Endometrial microvascular endothelial cells (primary cell): Measurements from ENCODE around the gene DLGAP1. TPM values are rescaled to one million over a fixed set of nuclear protein-coding genes. Genes with fewer than 3 reads are reported as not detected.

Source experiments
- in situ Hi-C: cut with HindIII; loops from 2 replicates; pipeline ENCODE4 v1.10.0; 2017; ENCODE audit warnings: low sequenced_read_pairs, low pct_unique_long_range_greater_than_20kb; ENCODE audit errors: inconsistent ontology term
- total RNA-seq: library from RNA; depleted of rRNA; stranded (reverse); fragments of >200 nt; gene quantifications from one replicate; pipeline ENCODE4 v1.2.3, GENCODE V29; 2015; ENCODE audit errors: inconsistent ontology term

DLGAP1 gene
- total RNA-seq, 1 donor from 2014 or later, result not detected

DNA sequence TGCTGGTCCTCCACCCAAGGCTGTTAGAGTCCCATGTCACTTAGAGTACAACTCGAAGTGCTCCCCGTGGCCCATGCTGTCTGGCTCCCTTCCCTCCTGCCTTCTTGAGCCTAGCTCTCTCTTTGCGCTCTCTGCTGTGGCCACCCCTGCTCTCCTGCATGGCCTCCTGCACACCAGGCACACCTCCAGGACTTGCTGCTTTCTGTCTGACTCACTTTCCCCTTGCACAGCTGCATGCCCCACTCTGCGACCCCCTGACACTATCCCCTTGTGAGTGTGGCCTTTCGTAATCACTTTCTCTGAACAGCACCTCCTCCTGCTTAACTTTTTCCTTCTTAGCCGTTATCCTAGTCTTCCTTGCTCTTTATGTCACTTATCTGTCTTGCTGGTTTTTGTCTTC lies 661.6 kb downstream of the DLGAP1 start:
- in situ Hi-C loops, result no loop called here

DNA sequence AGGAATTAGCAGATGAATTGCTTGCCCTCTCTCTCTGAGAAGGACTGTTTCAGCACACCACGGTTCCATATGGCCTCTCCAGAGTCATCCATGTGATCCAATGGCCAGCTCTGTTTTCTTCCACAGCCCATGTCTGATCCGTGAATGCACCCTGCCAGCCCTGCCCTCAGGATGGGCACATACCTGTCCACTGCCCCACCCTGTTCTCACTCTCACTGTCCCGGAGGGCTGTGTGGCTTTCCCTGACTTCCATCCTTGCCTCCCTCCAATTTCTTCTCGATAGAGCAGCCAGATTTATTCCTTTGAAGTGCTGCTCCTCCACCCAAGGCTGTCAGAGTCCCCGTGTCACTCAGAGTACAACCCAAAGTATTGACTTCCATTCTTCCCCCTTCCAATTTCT lies 662.0 kb downstream of the DLGAP1 start:
- in situ Hi-C loops, result no loop called here

DNA sequence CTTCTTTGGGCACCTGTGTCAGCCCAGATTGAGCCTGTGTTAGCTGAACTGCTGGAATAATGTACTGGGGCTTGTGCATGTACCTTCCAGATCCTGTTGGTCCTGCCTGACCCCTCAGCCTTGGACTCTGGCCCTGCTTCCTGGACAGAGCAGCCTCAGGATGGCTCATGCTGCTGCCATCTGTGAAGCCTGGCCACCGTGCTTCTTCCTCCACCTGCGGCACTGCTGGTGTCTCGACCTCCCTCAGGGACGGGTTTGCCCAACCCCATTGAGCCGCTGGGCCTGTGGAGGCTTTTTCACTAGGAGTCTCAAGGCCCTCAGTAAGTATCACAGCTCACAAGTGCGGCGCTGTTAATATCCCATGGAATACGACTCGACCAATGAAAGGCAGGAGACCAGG lies 662.4 kb downstream of the DLGAP1 start:
- in situ Hi-C loops, result no loop called here

DNA sequence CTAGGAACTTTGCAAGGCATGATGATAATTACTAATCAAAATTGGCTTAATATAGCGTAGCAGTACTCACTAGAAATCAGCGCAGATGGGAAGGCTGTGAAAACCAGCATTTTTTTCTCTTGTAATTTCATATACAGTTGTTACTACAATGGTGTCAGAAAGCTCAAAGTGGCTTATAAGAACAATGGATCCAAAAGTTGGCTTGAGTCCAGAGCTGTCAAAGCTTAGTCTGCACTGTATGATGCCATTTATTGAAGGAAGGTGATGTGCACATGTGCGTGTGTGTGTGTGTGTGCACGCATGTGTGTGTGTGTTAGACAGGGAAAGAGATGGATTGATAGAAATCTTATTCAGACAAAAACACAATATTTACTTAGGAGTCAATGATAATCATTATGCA lies 663.9 kb downstream of the DLGAP1 start:
- in situ Hi-C loops, result no loop called here

DNA sequence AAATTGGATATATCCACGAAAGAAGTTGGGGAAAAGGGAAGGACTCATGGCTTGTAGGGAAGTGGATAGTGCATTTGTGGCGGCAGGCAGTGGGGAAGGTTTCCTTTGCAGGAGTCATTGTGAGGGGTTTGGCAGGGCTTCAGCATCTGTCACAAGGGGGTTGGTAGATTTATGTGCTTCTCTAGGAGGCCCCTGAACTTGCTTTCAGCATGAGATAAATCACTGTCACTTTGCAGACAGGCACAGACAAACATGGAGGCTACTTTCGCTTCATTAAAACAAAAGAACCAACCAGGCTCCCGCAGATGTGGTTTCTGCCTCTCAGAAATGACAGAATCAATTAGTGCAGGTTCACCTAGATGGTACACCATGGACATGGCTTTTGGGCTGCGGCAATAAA lies 664.4 kb downstream of the DLGAP1 start:
- in situ Hi-C loops, result no loop called here

DNA sequence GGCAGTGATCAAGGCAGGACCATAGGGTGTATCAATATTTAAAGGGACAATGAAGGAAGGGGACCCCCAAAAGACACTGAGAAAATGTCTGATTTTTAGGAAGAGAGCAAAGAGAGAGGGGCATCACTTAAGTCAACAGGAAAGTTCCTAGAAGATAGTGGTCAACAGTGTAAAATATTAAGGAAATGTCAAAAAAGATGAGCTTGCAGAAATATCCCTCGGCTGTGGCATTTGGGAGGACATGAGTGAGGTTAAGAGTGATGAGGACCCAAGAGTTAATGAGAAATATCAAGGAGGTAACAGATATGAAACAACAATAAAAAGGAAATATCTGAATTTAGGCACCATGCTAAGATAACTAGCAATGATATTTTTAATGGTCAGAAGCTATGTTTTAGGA lies 665.6 kb downstream of the DLGAP1 start:
- in situ Hi-C loops, result no loop called here

DNA sequence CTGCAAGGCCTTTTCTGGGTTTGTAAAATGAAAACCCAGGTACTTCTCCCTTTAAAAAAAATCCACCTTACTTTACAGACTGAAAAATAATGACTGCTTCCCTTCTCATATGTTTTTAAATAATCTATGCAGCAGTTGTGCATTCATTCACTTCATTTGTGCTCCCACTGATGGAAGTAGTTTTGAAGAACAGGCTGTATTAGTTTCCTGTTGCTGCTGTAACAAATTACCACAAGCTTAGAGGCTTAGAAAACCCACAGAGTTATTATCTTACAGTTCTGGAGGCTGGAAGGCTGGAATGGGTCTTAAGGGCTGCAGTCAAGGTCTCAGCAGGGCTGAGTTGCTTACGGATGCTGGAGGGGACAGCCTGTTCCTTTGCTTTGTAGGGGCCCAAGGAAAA lies 670.2 kb downstream of the DLGAP1 start:
- in situ Hi-C loops, result no loop called here

DNA sequence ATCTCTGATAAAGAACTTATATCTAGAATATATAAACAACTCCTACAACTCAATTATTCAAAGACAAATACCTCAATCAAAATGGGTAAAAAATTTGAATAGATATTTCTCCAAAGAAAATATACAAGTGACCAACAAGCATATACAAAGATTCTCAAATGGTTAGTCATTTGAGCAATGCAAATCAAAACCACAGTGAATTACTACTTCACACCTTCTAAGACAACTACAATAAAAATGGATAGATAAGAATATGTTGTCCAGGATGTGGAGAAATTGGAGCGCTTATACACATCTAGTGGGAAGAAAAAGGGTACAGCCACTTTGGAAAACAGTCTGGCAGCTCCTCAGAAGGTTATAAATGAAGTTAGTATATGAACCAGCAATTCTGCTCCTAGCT lies 672.2 kb downstream of the DLGAP1 start:
- in situ Hi-C loops, result no loop called here

DNA sequence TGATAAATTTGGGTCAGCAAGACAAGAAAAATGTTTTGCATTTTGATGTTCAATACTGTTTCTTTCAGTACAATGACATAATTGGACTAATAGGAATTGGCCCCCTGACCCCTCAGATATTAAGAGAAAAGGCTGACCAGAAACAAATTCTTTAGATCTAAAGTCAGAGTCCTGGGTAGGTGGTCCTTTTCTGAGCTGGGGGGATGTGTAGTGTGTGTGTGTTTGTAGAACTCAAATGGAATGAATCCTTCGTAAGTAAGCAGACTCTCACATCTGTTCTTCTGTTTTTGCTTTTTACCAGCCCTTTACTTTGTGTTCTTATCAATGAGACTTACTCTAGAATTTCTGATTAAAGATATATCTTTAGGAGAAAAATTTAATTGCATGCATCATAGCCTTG lies 677.4 kb downstream of the DLGAP1 start:
- in situ Hi-C loops, result no loop called here

DNA sequence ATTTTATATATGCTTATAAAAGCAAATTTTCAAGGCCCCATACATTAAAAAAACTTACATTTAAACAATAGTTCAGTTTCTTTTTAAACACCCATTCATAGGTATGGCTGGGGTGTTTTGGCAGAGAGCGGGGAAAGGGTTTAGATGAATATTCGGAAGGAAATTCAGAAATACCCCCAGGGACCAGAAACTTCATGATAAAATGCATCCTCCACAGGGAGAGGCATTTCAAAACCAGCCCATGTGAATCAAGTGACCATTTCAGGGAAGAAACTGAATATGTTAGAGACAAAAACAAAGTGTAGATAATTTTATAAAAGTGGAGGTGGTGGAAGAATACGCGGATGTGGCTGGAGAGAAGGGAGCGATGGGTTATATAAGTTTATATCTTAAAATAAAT lies 678.0 kb downstream of the DLGAP1 start:
- in situ Hi-C loops, result no loop called here

DNA sequence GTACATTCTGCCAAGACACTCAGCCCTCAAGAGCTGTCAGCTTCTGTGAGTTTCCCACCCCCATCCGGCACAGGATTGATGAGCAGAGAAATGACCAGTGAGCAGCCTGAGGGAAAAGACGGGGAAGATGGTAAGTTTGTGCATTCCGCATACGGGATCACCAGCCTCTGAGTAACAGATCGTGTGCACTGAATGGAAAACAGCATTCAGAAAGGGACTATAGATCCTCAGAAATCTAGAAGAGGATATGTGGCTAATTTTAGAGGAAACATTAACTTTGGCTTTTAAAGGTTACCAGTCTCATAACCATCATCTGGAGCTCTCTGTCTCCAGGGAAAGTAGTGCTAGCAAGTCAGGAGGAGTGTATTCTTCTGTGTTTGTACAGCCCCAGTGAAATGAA lies 679.1 kb downstream of the DLGAP1 start:
- in situ Hi-C loops, result no loop called here

DNA sequence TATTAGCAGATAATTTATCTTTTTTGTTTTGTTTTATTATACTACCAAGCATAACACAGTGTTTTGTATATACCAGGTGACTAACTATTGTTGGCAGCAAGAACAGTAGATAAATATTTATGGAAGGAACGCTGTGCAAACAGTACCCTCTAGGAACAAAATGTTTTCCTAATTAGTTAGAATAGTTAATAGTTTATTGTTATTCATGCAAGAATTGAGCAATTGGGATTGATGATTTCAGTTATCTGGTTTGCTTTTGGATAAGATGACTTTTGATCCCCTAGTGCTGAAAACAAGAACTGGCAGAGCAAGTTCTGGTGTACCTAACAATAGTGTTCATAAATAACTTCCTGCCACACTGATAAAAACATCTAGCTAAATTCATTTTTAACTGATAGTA lies 681.8 kb downstream of the DLGAP1 start:
- in situ Hi-C loops, result no loop called here

DNA sequence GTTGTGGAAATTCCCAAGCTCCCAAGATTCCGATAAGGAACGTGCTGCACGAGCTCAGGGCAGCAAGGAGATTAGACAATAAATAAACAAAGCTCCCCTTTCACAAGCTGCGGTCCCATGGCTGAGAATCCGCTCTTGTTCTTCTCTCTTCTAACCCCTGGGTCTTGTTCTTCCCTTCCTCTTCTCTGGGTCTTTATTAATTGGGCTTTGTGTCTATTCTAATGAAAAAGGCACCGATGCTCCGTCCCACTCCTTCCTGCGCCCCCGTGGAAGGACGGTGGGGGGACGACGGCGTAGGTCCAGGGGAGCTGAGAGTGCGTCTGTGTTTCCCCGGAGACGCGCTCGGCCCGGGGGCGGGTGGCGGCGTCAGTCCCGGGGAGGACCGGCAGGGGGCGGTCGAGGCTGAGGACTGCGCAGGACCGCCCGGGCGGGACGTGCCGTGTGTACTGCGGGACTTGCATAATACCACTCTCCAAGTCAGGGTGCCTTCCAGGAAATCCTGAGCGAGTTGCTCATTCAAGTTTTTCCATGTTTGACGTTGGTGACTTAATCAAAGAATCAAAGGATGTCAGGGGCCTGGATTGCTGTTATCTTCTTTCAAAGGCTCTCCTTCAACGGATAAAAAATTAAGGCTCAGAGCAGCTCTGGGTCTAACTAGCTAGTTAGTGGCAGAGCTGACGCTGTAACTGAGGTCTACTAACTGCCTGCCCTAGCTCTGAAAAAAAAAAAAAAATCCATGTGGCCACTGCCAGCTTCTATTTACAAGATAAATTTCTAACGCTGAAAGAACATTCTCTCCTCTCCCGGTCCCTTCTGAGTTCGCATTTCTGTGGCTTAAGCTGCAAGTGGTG lies 683.8 kb downstream of the DLGAP1 start:
- in situ Hi-C loops, result no loop called here

DNA sequence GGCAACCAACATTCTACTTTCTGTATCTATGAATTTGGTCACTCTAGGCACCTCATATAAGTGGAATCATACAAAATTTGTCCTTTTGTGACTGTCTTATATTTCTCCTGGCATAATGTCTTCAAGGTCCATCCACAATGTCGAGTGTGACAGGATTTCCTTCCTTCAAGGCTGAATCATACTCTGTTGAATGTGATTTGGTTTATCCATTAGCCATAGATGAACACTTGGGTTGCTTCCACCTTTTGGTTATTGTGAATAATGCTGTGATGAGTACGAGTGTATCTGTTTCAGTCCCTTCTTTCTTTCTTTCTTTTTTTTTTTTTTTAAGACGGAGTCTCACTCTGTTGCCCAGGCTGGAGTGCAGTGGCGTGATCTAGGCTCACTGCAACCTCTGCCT lies 693.8 kb downstream of the DLGAP1 start:
- in situ Hi-C loops, result no loop called here

DNA sequence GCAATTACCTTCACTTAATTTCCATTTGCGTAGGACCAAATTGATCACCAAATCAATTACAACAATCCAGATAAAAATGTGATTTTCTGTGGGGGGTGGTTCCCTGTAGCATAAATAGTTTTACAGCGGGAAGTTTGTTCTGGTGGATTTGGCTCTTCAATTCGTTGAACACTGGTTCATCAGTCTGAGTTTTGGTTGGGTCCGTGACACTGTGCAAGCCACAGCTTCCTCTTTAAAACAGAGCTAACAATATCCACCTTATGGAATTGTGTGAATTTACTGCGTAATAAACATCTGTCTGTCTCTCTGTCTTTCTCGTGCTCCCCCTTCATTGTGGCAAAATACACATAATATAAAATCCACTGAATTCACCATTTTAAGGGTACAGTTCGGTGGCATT lies 694.4 kb downstream of the DLGAP1 start:
- in situ Hi-C loops, result no loop called here

DNA sequence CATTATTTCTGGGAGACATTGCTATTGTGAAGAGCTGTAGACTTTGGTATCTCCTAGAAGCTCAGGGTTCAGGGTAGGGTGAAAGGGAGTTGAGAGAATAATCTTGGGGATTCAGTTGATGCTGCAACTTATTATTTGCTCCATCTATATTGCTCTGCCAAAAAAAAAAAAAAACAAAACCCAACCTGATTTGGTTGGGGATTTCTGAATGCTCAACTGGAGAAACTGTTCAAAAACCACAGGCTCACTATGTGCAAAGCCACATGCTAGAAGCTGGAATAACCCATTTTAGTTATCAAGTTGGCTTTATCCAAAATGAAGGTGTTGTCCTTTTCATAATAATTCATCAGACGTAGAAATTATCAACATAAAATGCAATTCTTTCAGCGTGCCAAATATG lies 696.0 kb downstream of the DLGAP1 start:
- in situ Hi-C loops, result no loop called here

DNA sequence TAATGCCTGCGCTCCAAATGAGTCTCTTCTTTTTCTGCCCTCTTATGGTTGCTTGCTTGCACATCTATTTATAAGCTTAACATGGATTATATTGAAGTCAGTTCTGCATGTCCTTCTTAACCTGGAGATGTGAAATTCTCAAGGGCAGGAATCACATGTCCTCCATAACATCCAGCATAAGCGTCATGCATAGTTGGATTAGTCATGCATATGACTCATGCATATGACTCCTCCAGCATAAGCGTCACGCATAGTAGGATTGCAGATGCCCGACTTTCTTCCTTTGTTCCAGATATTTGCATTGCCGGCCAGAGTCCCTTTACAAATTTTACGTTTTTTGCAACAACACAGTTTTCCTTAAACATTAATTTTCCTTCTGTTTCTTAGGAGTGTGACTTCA lies 696.6 kb downstream of the DLGAP1 start:
- in situ Hi-C loops, result no loop called here

DNA sequence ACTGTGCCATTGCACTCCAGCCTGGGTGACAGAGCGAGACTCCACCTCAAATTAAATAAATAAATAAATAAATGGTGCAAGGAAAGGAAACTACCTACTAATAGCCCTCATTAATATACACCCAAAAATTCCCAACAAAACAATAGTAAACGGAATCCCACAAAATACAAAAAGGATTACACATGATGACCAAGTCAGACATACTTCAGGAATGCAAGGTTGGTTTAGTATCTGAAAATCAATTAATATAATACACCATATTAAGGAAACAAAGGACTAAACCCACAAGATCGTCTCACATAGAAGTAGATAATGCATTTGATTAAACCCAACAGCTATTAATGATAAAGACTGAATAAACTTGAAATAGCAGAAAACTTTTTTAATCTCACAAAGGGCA lies 697.7 kb downstream of the DLGAP1 start:
- in situ Hi-C loops, result no loop called here

DNA sequence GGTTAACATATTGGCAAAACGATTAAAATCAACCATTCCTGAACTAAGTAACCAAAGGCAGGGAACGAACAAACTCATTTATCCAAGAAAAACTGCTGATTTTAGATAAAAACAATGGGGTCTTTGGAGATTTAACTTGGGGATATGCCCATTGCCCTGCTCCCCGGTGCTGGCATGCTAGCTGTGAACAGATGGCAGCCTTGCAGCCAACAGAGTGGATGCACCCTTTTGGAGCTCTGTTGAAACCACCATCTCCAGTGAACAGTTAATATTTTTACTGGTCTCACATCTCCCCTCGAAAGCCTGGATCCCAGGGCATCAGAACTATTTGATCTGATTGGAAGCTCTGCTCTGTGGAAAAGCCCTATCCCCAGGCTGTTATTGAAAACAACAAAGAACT lies 702.0 kb downstream of the DLGAP1 start:
- in situ Hi-C loops, result no loop called here

DNA sequence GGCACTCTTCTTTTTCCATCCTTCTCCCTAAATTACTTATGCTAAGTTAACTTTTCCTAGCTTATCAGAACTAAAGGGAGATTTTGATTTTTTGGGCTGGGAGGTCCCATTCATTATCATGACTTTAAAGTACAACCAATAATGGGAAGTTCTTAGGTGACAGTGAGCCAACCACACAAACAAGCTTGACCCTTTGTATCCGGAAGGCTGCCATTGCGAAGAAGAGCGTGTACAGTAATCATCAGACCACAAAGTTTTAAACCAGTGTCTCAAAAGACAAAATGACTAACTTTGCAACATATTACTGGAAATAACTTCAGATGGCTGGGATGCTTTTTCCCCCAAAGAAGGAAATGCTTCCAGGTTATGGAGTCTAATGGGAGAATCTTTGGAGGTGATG lies 707.0 kb downstream of the DLGAP1 start:
- in situ Hi-C loops, result no loop called here
